GM12872 (cell line): ENCODE results near the gene ADGRL3.

ENCODE experiments used
- CTCF ChIP-seq: IDR thresholded peaks from 3 replicates; pipeline ENCODE4 v1.5.1; 2011; ENCODE audit warnings: low read depth, mild to moderate bottlenecking, low read length, moderate library complexity; ENCODE audit not compliant: insufficient read depth

ADGRL3 gene

GRCh38 chr4:61575796-61576195 lies 375.7 kb downstream of the ADGRL3 start:
- no peak for TF ChIP-seq CTCF

- TF ChIP-seq CTCF: no peak
These were observed 379.7 kb downstream of the ADGRL3 start for GRCh38 chr4:61579786-61580185.

- TF ChIP-seq CTCF: no peak
These were observed 380.7 kb downstream of the ADGRL3 start for GRCh38 chr4:61580721-61581377.

GRCh38 chr4:61583696-61584095 lies 383.6 kb downstream of the ADGRL3 start:
- no peak for TF ChIP-seq CTCF

GRCh38 chr4:61588621-61589402 lies 388.7 kb downstream of the ADGRL3 start:
- TF ChIP-seq CTCF: no peak

GRCh38 chr4:61590881-61591280 lies 390.8 kb downstream of the ADGRL3 start:
- no peak for TF ChIP-seq CTCF

- TF ChIP-seq CTCF: no peak
These were observed 396.6 kb downstream of the ADGRL3 start for GRCh38 chr4:61596606-61597340.
